Right ventricle myocardium superior (tissue), 1 donor: Measurements from ENCODE around the gene LIMS4. TPM values are rescaled to one million over a fixed set of nuclear protein-coding genes. Genes with fewer than 3 reads are reported as not detected.
"Not testable (repeated sequence)": the region's sequence is repeated elsewhere in the genome, so short reads cannot be mapped to it uniquely, and the experiment has no call there.

Source experiments
- ATAC-seq: fragments of 200-7000 bp; cut with Tn5 transposase; one replicate; pipeline ENCODE4 v1.9.1; 2020; ENCODE audit warnings: mild to moderate bottlenecking; ENCODE audit not compliant: poor library complexity
- DNase-seq: peaks from one replicate; pipeline ENCODE4 v3.0.0-alpha.2; 2020
- intact Hi-C: fragments of 100-400 bp; cut with DNase I; formaldehyde crosslinking; loops from one replicate; pipeline ENCODE4 v1.11.2; 2022
- long read RNA-seq: library from polyadenylated mRNA; unstranded; transcript quantifications from one replicate; pipeline ENCODE4 v2.0.0, GENCODE V29; 2021
- total RNA-seq: library from RNA; stranded (reverse); fragmentation: NEBNext Ultra II Directional; extraction: Animal tissue kit (Norgen Biotek cat#: 25700); gene quantifications from one replicate; pipeline ENCODE4 v1.2.1, GENCODE V29; 2021
- donor health status: DM: no; HTN: yes; CAD: no; lungs with severe emphysema.

The LIMS4 gene, protein sequence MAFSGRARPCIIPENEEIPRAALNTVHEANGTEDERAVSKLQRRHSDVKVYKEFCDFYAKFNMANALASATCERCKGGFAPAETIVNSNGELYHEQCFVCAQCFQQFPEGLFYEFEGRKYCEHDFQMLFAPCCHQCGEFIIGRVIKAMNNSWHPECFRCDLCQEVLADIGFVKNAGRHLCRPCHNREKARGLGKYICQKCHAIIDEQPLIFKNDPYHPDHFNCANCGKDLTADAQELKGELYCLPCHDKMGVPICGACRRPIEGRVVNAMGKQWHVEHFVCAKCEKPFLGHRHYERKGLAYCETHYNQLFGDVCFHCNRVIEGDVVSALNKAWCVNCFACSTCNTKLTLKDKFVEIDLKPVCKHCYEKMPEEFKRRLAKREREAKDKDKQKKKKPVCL
- total RNA-seq: 2.4 TPM
- long read RNA-seq, partial matches to known transcripts: 0 of 1 reads
- long read RNA-seq, other reads (novel, unspliced or antisense): 0 of 1 reads

DNA sequence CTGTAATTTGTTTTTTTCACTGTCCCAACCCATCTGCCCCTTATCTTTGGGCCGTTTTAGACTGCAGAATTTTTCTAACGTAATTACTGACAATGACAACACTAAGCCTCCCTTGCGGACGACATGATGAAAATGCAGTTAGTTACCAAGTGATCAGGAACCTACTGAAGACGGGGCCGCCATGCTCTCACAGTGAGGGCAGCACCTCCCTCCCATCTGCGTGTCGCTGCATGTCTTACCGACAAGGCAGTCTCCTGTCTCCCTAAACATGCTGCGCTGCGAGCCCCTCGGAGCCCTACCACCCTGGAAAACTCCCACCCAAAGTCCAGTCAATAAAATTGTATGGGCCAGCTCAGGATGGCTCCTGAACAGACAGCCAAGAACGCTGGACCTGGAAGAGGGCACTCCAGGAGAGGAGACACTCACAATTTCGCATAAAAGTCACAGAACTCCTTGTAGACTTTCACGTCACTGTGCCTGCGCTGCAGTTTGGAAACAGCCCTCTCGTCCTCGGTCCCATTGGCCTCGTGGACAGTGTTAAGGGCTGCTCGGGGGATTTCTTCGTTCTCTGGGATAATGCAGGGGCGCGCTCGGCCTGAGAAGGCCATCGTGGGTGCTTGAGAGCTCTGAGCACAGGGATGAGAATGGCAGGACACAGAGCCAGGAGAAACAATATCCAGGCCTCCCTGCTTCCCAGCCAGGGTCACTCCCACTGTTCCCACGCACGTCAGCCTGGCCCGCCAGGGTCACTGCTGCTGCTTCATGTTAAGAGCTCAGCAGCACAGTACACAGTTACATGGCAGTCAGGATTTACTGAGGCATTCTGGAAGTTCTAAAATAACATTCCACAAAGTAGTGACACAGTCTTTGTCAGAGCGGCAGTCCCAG is at the start of gene LIMS4:
TSS of gene LIMS4 (minus strand) at position 646 of the 888 bp plus-strand sequence. CDS start at position 608, 38 bp downstream.
- peak; percentile 96 for ATAC-seq
- intact Hi-C loops, DNase-seq: not testable (repeated sequence)

DNA sequence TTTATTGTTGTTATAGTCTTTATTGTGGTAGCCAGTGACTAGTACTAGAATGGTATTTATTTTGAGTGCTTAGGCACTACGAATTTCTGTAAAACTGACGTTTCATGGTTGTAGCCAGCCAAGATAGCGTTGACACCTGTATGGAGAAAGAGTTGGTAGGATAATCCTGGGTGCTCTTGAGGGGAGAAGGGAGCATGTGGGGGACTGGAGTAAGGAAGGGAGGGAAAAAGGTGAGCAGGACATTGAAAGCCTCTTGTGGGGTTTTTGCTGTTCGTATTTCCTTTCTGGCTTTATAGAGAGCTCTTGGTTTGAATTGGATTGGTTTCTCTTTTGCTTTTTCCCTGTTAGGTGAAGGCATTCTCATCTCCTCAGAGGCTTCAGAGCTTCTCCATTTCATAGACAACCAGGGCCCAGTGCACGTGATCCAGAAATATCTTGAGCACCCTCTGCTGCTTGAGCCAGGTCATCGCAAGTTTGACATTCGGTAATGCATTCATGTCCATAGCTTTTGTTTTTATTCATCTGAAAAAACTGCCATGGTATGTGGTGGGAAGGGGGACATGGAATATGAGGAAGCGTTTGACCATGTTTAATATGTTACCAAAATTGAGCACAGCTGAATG is 27.2 kb upstream of the LIMS4 start:
- DNase-seq, intact Hi-C loops: not testable (repeated sequence)
- ATAC-seq: peak; percentile 74

DNA sequence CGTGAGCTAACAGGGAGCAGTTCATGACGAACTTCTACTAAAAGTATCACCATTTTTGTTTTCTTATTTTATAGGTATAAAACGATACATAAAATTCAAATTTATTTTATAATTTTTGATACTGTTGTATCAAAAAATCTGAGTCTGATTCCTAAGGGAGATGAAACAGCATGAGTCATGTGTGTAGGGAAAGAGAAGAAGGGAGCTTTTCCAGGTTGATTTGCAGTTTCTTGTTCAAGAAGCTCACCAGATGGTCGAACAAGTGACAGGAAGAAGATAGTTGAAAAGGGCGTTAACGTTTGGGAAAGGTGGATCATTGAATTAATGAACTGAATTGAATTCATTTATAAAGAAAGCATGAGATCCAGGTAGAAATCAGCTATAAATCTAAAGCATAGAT is 23.4 kb upstream of the LIMS4 start:
- ATAC-seq, intact Hi-C loops, DNase-seq: not testable (repeated sequence)

DNA sequence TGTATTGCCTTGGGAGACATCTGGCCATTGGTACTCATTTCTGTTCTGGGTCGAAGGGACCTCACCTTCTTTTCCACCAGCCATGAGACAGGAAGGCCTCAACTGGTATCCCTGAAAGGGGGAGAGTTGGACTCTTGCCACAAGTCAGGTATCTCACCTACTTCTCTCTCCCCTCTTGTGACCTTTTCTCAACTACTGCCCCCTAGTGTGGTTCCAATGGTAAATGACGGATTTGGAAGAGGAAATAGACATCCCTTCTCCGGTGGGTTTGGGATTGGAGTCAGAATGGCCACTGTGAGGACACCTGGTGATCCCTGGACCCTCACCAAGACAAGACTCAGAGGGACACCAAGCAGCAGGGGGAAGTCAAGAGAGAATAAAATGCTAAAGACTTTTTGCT is 21.9 kb upstream of the LIMS4 start:
- ATAC-seq, DNase-seq, intact Hi-C loops: not testable (repeated sequence)

DNA sequence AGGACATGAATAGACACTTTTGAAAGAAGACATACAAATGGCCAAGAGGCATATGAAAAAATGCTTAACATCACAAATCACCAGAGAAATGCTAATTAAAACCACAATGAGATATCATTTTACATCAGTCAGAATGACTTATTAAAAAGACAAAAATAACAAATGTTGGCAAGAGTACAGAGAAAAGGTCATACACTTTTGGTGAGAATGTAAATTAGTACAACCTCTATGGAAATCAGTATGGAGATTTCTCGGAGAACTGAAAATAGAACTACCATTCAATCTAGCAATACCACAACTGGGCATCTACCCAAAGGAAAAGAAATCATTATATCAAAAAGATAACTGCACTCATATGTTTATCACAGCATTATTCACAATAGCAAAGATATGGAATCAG is 16.4 kb upstream of the LIMS4 start:
- not testable (repeated sequence) for ATAC-seq, DNase-seq

DNA sequence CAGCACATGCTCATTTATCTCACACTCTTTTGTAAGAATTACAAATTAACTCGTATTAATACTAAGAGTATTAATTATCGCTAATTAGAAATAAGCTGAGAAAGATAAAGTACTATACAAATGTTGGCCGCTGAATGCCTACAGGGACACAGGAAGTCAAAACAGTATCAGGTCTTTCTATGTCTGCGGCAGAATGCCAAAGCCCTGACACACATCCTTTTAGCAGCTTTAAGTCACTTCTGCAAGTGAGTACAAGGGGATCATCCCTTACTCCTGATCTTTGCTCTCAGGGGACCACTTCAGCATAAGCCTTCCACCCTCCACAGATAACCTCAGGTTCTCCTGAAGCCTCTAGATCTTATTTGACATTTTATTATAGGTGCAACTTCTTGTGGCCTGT is 10.1 kb upstream of the LIMS4 start:
- ATAC-seq, DNase-seq, intact Hi-C loops: not testable (repeated sequence)

More for the DNA sequence above, 16.4 kb upstream of the LIMS4 start:
- intact Hi-C loops: not testable (repeated sequence)

DNA sequence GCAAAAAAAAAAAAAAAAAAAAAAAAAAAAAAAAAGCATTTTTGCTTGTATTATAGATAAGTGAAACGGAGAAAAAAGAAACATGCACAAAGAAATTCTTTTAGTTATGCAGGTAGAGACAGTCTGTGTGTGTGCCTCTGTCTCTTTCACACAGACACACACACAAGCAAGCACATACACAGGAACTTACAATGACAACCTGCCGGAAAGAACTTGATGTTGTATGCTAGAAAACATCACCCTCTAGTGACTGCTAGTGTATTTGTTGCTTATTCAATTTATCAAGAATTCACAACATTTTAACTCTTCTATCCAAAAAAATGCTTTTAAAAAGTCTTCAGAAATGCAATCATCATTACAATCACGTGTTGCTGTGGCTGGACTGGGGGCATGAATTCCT is 8.6 kb upstream of the LIMS4 start:
- DNase-seq, intact Hi-C loops: not testable (repeated sequence)
- peak; percentile 60 for ATAC-seq

DNA sequence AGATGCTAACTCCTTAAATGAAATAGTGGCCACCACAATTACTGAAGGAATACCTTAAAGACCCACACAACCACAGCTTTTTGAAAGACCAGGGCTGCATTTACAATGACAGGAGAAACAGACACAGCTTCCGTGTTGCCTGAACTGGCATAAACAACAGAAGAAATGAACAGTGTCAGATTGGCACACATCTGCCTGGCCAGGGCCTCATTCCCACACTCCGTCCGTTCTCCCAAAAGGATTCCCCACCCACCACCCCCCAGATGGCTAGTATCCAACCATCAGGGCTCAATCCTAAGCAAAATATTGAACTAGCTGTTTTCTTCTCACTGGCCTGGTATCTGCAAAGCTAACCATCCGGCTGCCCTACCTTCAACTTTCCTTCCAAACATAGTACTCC is 7.5 kb upstream of the LIMS4 start:
- not testable (repeated sequence) for DNase-seq, ATAC-seq

DNA sequence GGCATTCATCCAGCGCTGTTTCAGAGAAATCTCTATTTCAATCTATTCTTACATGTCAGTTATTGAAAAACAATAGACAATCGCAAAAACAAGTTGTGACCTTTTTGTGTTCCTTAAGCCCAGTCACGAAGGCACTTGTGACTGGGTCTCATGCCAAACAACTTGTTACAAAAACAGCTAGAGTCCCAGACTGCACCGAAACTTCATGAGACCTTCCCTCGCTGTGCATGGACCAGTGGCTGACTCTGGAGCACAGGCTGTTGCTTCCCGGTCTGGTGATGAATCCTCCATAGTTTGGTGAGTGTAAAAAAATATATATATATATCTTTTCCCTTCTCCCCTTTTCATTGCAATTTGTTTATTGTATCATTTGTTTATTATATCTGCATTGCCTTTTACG is 4.8 kb upstream of the LIMS4 start:
- intact Hi-C loops, DNase-seq, ATAC-seq: not testable (repeated sequence)

More for the DNA sequence above, 7.5 kb upstream of the LIMS4 start:
- intact Hi-C loops: not testable (repeated sequence)

DNA sequence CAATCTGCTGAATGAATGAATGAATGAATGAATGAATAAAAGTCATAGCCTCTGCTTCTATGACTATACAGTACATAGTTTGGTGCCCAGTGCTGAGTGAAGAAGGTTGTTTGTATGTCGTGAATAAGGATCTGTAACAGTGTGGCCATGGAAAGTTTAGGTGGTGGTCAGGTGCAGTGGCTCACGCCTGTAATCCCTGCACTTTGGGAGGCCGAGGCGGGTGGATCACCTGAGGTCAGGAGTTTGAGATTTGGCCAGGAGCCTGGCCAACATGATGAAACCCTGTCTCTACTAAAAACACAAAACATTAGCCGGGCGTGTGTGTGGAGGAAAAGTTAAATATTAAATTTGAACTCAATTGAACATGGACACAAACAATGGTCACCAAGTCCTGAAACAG is 4.3 kb upstream of the LIMS4 start:
- intact Hi-C loops, DNase-seq, ATAC-seq: not testable (repeated sequence)

DNA sequence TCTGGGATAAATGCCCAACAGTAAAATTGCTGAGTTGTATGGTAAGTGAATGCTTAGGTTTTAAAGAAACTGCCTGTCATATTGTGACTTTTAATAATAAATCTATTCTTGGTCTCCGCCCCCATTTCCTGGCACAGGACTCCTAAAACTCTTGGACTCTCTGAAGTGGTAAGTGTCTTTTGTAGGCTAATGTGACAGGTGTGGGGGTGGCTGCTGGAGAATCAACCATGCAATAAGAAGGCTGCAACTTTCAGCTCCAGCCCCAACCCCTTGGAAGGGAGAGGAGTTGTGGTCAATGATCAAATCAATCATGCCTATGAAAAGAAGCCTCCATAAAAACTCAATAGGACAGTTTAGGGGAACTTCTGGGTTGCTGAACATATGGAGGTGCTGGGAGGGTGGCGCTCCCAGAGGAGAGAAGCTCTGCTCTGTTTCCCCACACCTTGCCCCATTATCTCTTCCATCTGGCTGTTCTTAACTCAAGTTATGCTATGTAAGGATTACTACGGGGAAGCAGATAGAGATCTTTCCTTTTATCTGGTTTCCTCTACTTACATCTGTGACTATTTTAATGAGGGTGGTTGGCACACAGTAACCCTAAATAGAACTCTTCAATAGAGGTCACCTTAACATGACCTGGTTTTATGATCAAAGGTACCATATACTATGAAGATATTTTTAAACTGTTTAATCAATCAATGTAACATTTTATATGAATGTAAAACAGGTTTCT is 3.2 kb upstream of the LIMS4 start:
- intact Hi-C loops: not testable (repeated sequence)

DNA sequence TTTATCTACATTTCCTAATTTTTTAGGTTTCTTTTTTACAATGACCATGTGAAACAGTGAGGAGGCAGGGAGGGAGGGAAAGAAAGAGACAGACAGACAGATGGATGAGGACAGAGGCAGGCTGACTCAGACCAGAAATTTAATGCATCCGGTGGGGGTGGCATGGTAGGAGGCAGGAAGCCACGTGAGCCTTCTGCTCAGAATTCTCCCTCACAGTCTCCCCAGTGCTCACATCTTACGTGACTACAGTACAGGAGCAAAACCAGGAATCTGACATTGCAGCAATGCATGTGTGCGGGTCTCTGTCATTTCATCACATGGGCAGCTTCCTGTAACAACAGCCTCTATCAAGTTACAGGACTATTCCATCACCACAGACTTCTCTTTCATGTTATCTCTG is 2.3 kb upstream of the LIMS4 start:
- ATAC-seq, DNase-seq, intact Hi-C loops: not testable (repeated sequence)

More for the DNA sequence above, 3.2 kb upstream of the LIMS4 start:
- not testable (repeated sequence) for ATAC-seq, DNase-seq

DNA sequence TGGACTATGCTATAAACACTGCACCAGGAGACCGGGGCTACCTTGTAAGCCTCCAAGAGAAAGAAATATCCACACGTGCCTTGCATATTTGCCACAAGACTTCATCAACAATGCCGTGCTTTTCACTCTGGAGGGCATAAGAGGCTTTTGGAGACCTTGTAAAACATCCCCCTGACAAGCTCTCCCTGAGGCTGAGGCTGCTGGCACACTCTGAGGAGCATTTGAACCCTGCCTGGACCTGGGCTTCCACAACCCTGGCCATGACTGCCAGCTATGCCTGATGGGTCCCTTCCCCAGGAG is 393 bp upstream of the LIMS4 start:
- intact Hi-C loops, DNase-seq: not testable (repeated sequence)
- ATAC-seq: peak; percentile 32

DNA sequence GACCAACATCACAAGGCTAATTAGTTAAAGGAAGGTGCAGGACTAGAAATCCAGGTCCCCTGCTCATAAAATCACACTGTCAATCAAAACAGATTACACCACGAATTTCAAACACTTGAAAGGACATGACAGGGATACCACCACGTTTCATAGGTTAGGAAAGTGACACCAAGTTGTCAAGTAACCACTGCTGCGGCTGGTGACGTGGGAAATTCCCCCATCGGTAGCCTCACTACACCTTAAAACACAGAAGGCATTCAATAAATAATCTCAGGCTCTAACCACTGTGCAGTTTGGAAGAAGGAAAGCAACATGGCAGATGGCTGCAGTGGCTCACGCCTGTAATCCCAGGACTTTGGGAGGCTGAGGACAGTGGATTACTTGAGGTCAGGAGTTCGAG is 3.7 kb downstream of the LIMS4 start:
- ATAC-seq, intact Hi-C loops: not testable (repeated sequence)

DNA sequence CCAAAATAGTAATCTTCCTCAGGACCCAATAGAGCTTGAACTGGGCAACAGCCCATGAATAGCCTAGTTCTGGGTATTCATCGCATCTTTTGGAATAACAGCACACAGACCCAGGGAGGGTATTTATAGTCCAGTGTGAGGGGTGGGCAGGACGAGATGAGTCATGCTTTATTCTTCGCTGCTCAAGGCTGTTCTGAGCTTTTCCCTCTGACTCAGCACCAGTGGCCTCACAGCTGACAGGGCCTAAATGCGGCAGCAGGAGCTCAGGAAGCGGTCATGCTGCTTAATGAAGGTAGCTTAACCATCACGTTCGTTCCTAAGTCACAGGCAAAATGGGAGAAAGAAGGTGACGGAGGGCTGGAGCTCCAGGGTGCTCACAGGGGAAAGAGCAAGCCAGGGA is 7.3 kb downstream of the LIMS4 start:
- DNase-seq, intact Hi-C loops: not testable (repeated sequence)
- ATAC-seq: peak; percentile 38

More for the DNA sequence above, 3.7 kb downstream of the LIMS4 start:
- not testable (repeated sequence) for DNase-seq

DNA sequence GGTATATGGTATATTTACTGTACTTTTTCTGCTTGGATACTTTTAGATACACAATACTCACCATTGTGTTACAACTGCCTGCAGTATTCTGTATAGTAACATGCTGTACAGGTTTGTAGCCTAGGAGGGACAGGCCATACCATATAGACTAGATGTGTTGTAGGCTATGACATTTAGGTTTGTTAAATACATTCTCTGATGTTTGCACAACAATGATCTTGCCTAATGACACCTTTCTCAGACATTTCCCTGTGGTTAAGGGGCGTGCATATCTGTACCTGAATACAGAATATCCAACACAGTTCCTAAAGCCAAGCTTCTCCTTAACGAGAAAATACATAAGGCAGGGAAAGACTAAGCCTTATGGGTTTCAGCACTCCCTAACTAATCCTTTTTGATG is 10.2 kb downstream of the LIMS4 start:
- intact Hi-C loops, DNase-seq, ATAC-seq: not testable (repeated sequence)

DNA sequence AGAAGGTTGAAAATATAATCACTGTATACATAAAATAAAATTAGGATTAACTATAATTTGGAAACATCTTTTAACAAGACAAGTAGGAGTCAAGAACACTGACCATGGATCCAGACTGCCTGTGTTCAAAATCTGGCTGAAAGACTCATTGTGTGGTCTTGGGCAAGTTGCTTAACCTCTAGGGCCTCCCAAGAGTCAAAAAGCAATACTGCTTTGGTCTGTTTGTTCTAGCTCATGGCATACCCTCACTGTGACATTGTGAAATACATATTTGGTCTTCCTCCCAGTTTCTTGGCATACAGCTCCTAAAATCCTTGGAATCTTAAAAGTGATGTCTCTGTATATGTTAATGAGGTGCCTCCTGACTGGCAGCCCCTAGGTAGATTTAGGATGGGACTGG is 12.3 kb downstream of the LIMS4 start:
- intact Hi-C loops: not testable (repeated sequence)
- peak; percentile 93 for ATAC-seq

DNA sequence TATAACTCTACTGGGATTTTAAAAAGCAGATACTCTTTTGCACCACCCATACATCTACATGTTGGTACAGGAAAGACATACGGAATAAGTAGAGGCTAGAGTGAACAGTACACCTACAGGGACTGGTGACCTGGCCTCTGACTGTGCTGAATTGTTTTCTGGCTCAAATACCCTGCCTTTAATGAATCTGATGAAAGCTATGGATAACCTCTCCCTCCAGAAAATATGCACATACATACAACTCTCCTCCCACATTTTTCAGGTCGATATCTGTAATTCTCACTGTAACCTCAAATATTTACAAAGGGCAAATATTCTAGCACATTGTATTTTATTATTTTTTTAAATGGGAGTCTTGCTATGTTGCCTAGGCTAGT is 15.4 kb downstream of the LIMS4 start:
- intact Hi-C loops, ATAC-seq, DNase-seq: not testable (repeated sequence)

More for the DNA sequence above, 12.3 kb downstream of the LIMS4 start:
- not testable (repeated sequence) for DNase-seq
